Measurements from ENCODE around the gene TPX2. TPM values are rescaled to one million over a fixed set of nuclear protein-coding genes. Genes with fewer than 3 reads are reported as not detected.

TPX2 gene
- total and polyA plus RNA-seq, 2 of the 8 experiments (the other 6 are each of a cell fraction or from before 2014, with no cell fraction given) = 43.6 to 125 TPM

DNA sequence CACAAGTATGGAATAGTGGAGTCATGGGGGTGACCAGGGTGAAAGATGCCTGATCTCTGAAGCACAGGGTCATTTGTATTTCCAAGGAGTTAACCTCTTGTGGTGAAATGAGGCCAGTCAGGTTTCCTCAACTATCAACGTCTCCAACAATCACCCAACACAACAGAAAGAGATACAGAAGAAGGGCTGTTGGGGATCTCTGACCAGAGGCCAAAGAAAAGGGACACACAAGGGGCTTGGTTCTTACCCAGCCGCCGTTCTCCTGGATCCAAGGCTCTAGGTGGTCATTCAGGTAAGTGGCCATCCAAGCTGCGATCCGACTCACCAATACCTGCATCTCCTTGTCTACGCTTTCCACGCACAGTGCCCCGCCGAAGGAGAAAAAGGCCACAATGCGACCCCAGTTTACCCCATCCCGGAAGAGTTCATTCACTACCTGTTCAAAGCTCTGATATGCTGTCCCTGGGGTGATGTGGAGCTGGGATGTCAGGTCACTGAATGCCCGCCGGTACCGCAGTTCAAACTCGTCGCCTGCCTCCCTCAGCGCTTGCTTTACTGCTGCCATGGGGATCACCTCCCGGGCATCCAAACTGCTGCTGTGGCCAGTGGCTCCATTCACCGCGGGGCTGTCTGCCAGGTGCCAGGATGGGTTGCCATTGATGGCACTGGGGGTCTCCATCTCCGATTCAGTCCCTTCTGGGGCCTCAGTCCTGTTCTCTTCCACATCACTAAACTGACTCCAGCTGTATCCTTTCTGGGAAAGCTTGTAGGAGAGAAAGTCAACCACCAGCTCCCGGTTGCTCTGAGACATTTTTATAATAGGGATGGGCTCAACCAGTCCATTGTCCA lies 17.5 kb upstream of the TPX2 start:
- WGBS, 2 experiments (ENCODE audit: extremely low coverage in 1 of 2, insufficient coverage in 1 of 2, insufficient read length in 1 of 2, insufficient replicate concordance in 2 of 2, low coverage in 1 of 2, low lambda C conversion rate in 2 of 2, missing lambda C conversion rate in 1 of 2) = 77% methylated on average over 22 of the region's 22 CpGs; no CpG with 5 or more reads in 1 of the 2 experiments
- no peak overlapping the region for H3K14ac ChIP-seq (ENCODE audit: insufficient read length)
- DNase-seq (ENCODE audit: low read depth in 1 of 2, low spot score in 2 of 2) (no peak), FAIRE-seq (no peak)
- H2BK12ac ChIP-seq (ENCODE audit: low read depth, low read length) = peak overlapping the region; percentile 86
- H3K4me1 ChIP-seq (replicated peaks in 1 of 4; ENCODE audit: control insufficient read depth in 3 of 4, insufficient read depth in 4 of 4, low read length in 3 of 4) = peaks cover 15 to 40% (median 38%) of the 10 kb centered on the region in 4 experiments
- H4K8ac ChIP-seq (ENCODE audit: extremely low read depth, insufficient read depth, low read length) = no peak overlapping the region
- no peak overlapping the region; the same call in 1 of the 2 replicates for H2BK15ac ChIP-seq (ENCODE audit: low read length)
- ChIA-PET POLR2A (ENCODE audit: partially characterized antibody) (interaction anchor here (0.8 to 9.7 kb wide), 10 partner anchors 11 to 116 kb away, joined by 3 to 108 read pairs (median 7); partner anchors contain the start of genes ID1 and TPX2), CTCF (ENCODE audit: partially characterized antibody) (interaction anchor here (0.8 to 8.6 kb wide), 20 partner anchors 8 to 159 kb away, joined by 3 to 151 read pairs (median 8); no protein-coding TSS in a partner anchor)
- no peak overlapping the region for H4K5ac ChIP-seq (ENCODE audit: insufficient read length, low read depth, low read length)
- peaks cover 13 to 55% of the 10 kb centered on the region in 2 experiments for H3K79me2 ChIP-seq (ENCODE audit: control insufficient read depth in 1 of 2, insufficient read depth in 2 of 2, low read length in 2 of 2)
- no peak overlapping the region for H3K23ac ChIP-seq (ENCODE audit: insufficient read length)
- H3K27ac ChIP-seq (ENCODE audit: low read depth, low read length) = no peak overlapping the region
- H3K23me2 ChIP-seq (ENCODE audit: low read depth, low read length) = peaks cover 4% of the 10 kb centered on the region
- 0 out of 2 replicates have a peak overlapping the region, but pooled peaks have one; percentile 82 for H2BK20ac ChIP-seq (ENCODE audit: low read length)
- peaks cover 0 to 12% (median 6%) of the 10 kb centered on the region in 4 experiments; a peak in 6 of 8 replicates for H3K36me3 ChIP-seq (ENCODE audit: control insufficient read depth in 2 of 4, insufficient read depth in 4 of 4, low read length in 3 of 4)
- H2BK120ac ChIP-seq (replicated peaks; ENCODE audit: low read depth, low read length) = peak overlapping the region; percentile 65
- peak overlapping the region; percentile 48 to 94 (median 70) for H3K4me3 ChIP-seq (ENCODE audit: extremely low read depth in 1 of 4, insufficient read depth in 2 of 4, low read depth in 3 of 4, low read length in 4 of 4)
- peaks cover 0 to 6% of the 10 kb centered on the region in 2 experiments for H4K20me1 ChIP-seq (replicated peaks in 1 of 2; ENCODE audit: control insufficient read depth in 1 of 2, insufficient read depth in 2 of 2, low read length in 2 of 2)
- peak overlapping the region; percentile 54; the same call in 1 of the 2 replicates for H3K18ac ChIP-seq (ENCODE audit: extremely low read depth, low read length)
- H3K4me2 ChIP-seq (ENCODE audit: insufficient read depth in 1 of 2, low read depth in 2 of 2, low read length in 2 of 2) = peak overlapping the region; percentile 84 to 88
- peak overlapping the region; percentile 45 for H4K91ac ChIP-seq (replicated peaks; ENCODE audit: insufficient read length, low read length)
- no peaks in the 10 kb centered on the region; the same call in 1 of the 2 replicates for H3K79me1 ChIP-seq (ENCODE audit: low read depth, low read length)
- no peaks in the 10 kb centered on the region for H3K9me3 ChIP-seq (ENCODE audit: insufficient read depth in 2 of 2, low read depth in 1 of 2, low read length in 1 of 2)
- no peak overlapping the region for H2AFZ ChIP-seq (ENCODE audit: low read length)
- peak overlapping the region; percentile 14 to 92 (median 37); a peak in 4 of 7 replicates for H3K9ac ChIP-seq (replicated peaks in 1 of 4; ENCODE audit: extremely low read depth in 1 of 4, low read depth in 3 of 4, low read length in 3 of 4)
- H3K4ac ChIP-seq (replicated peaks; ENCODE audit: insufficient read length, low read depth, low read length) = no peak overlapping the region
- peak overlapping the region; percentile 90; the same call in 1 of the 2 replicates for H2BK5ac ChIP-seq (ENCODE audit: low read depth, low read length)
- H3K27me3 ChIP-seq (replicated peaks in 1 of 4; ENCODE audit: control insufficient read depth in 3 of 4, extremely low read depth in 1 of 4, insufficient read depth in 3 of 4, low read length in 3 of 4) = no peaks in the 10 kb centered on the region
- H2AK5ac ChIP-seq (ENCODE audit: low read depth, low read length) = peak overlapping the region; percentile 43; the same call in 1 of the 2 replicates
- peak in 1 of 2 experiments; percentile 15; a peak in 1 of 3 replicates for TF ChIP-seq POLR2A (IDR thresholded peaks at IDR 0.05; ENCODE audit: control extremely low read depth in 1 of 2, low read depth in 2 of 2, low read length in 2 of 2)
- peak; percentile 38 for TF ChIP-seq KDM4A (IDR thresholded peaks at IDR 0.05; ENCODE audit: low read depth, low read length, severe bottlenecking)
- TF ChIP-seq BACH1 (IDR thresholded peaks at IDR 0.05; ENCODE audit: low read length) = no peak
- H3K56ac ChIP-seq (replicated peaks; ENCODE audit: insufficient read length, low read depth, low read length) = no peak overlapping the region
